Liver (tissue), 9 donors: ENCODE data around the gene B9D1. TPM values are rescaled to one million over a fixed set of nuclear protein-coding genes. Genes with fewer than 3 reads are reported as not detected.

ENCODE experiments used
- DNase-seq: peaks from one replicate; pipeline ENCODE4 v3.0.0-alpha.2; 2017; ENCODE audit warnings: low spot score
- H3K27ac ChIP-seq, 2 donors: one replicate each; pipeline ENCODE4 v1.7.0; 2013; ENCODE audit warnings: inconsistent platforms in 2 of 2, low read length in 2 of 2, control low read depth in 1 of 2, low read depth in 1 of 2, mild to moderate bottlenecking in 1 of 2
- H3K27me3 ChIP-seq, 4 donors: one replicate each; pipeline versions ENCODE4 v1.6.1 to v1.7.0; 2013; ENCODE audit warnings: low read length in 3 of 4, inconsistent platforms in 1 of 4, mild to moderate bottlenecking in 1 of 4, moderate library complexity in 1 of 4; ENCODE audit not compliant: control insufficient read depth in 4 of 4, insufficient read depth in 4 of 4
- H3K36me3 ChIP-seq, 4 donors: one replicate each; pipeline versions ENCODE4 v1.6.1 to v1.7.0; 2013; ENCODE audit warnings: low read length in 3 of 4, mild to moderate bottlenecking in 3 of 4, low read depth in 1 of 4, moderate library complexity in 1 of 4; ENCODE audit not compliant: control insufficient read depth in 4 of 4, insufficient read depth in 3 of 4
- H3K4me1 ChIP-seq, 4 donors: one replicate each; pipeline versions ENCODE4 v1.6.1 to v1.7.0; 2013; ENCODE audit warnings: low read length in 3 of 4, mild to moderate bottlenecking in 3 of 4, moderate library complexity in 1 of 4; ENCODE audit not compliant: control insufficient read depth in 4 of 4, insufficient read depth in 4 of 4
- H3K4me3 ChIP-seq, 3 donors: one replicate each; pipeline versions ENCODE4 v1.6.1 to v1.7.0; 2013; ENCODE audit warnings: low read length in 3 of 3, control low read depth in 1 of 3, low read depth in 1 of 3, mild to moderate bottlenecking in 1 of 3
- H3K9ac ChIP-seq, 2 donors: one replicate each; pipeline ENCODE4 v1.7.0; 2013; ENCODE audit warnings: low read length in 2 of 2, mild to moderate bottlenecking in 2 of 2, moderate library complexity in 2 of 2, control low read depth in 1 of 2, low read depth in 1 of 2
- H3K9me3 ChIP-seq, 4 donors: one replicate each; pipeline versions ENCODE4 v1.6.1 to v1.7.0; 2013; ENCODE audit warnings: low read length in 3 of 4; ENCODE audit not compliant: control insufficient read depth in 4 of 4
- ATF3 ChIP-seq: IDR thresholded peaks from 2 replicates; pipeline ENCODE4 v1.6.1; 2016; ENCODE audit warnings: antibody characterized with exemption
- CTCF ChIP-seq: fragments of 150-350 bp; IDR thresholded peaks from 2 replicates; pipeline ENCODE4 v1.5.1; 2017; ENCODE audit warnings: improper control_type of control experiment, low read depth, low read length; ENCODE audit not compliant: missing input control
- EGR1 ChIP-seq, 2 donors: IDR thresholded peaks; 2 replicates each; pipeline ENCODE4 v1.6.1; 2016 to 2018; ENCODE audit warnings: antibody characterized with exemption in 2 of 2, low read depth in 2 of 2
- FOXA1 ChIP-seq: IDR thresholded peaks from 2 replicates; pipeline ENCODE4 v1.6.1; 2016; ENCODE audit warnings: antibody characterized with exemption
- FOXA2 ChIP-seq: IDR thresholded peaks from 2 replicates; pipeline ENCODE4 v1.6.1; 2016; ENCODE audit warnings: antibody characterized with exemption
- GABPA ChIP-seq, 2 donors: IDR thresholded peaks in 1 of 2; conservative IDR thresholded peaks in 1 of 2; 2 replicates each; pipeline ENCODE4 v1.6.1; 2016; ENCODE audit warnings: antibody characterized with exemption in 2 of 2, mild to moderate bottlenecking in 1 of 2, moderate library complexity in 1 of 2
- HNF4A ChIP-seq, 2 donors: conservative IDR thresholded peaks; 2 replicates each; pipeline ENCODE4 v1.6.1; 2016; ENCODE audit warnings: antibody characterized with exemption in 2 of 2, mild to moderate bottlenecking in 2 of 2
- HNF4G ChIP-seq: IDR thresholded peaks from 2 replicates; pipeline ENCODE4 v1.6.1; 2016; ENCODE audit warnings: antibody characterized with exemption
- JUND ChIP-seq, 2 donors: IDR thresholded peaks; 2 replicates each; pipeline ENCODE4 v1.6.1; 2016; ENCODE audit warnings: antibody characterized with exemption in 2 of 2
- MAX ChIP-seq: IDR thresholded peaks from 2 replicates; pipeline ENCODE4 v1.6.1; 2016; ENCODE audit warnings: antibody characterized with exemption
- NR2F2 ChIP-seq: IDR thresholded peaks from 2 replicates; pipeline ENCODE4 v1.6.1; 2016; ENCODE audit warnings: antibody characterized with exemption
- RAD21 ChIP-seq, 2 donors: IDR thresholded peaks; 2 replicates each; pipeline ENCODE4 v1.6.1; 2016; ENCODE audit warnings: antibody characterized with exemption in 2 of 2, mild to moderate bottlenecking in 2 of 2
- REST ChIP-seq: IDR thresholded peaks from 2 replicates; pipeline ENCODE4 v1.6.1; 2016; ENCODE audit warnings: antibody characterized with exemption, mild to moderate bottlenecking
- RXRA ChIP-seq, 2 donors: IDR thresholded peaks; 2 replicates each; pipeline ENCODE4 v1.6.1; 2017 to 2018; ENCODE audit warnings: antibody characterized with exemption in 2 of 2, mild to moderate bottlenecking in 1 of 2
- SP1 ChIP-seq: IDR thresholded peaks from 2 replicates; pipeline ENCODE4 v1.6.1; 2018; ENCODE audit warnings: antibody characterized with exemption, mild to moderate bottlenecking
- TAF1 ChIP-seq: conservative IDR thresholded peaks from 2 replicates; pipeline ENCODE4 v1.6.1; 2016; ENCODE audit warnings: antibody characterized with exemption, mild to moderate bottlenecking
- YY1 ChIP-seq: IDR thresholded peaks from 2 replicates; pipeline ENCODE4 v1.6.1; 2016; ENCODE audit warnings: antibody characterized with exemption, mild to moderate bottlenecking
- ZBTB33 ChIP-seq: IDR thresholded peaks from 2 replicates; pipeline ENCODE4 v1.6.1; 2016; ENCODE audit warnings: antibody characterized with exemption
- WGBS: extraction: QIAGEN DNeasy Blood & Tissue Kit; methylation state at CpG from one replicate; pipeline ENCODE4 v1.1.7; 2013; 5-methylcytosine and 5-hydroxymethylcytosine counted together
- polyA plus RNA-seq, 2 donors: library from polyadenylated mRNA; stranded (reverse) in 1 of 2; unstranded in 1 of 2; fragments of 200-250 nt in 1 of 2; fragments of >200 nt in 1 of 2; fragmentation: Nextera tagmentation in 1 of 2; extraction: Ambion mirVana in 1 of 2; gene quantifications; one replicate each; pipeline versions ENCODE4 v1.2.1 to v1.2.3, GENCODE V29; 2013 to 2015
- total RNA-seq, 2 donors: library from RNA; depleted of rRNA; stranded (reverse); fragments of >200 nt; gene quantifications; one replicate each; pipeline ENCODE4 v1.2.3, GENCODE V29; 2014
- donor health status: healthy.
- donor health status: healthy.
- donor health status: healthy.
- donor health status: healthy.
- donor health status: healthy.

Gene B9D1
- total and polyA plus RNA-seq, 4 donors = 8.4 to 22.0 (median 10.8) TPM

GRCh38 chr17:19313746-19314651, 48.5 kb downstream of the B9D1 start:
- peaks cover 2 to 15% (median 7%) of the 10 kb centered on the region in 4 donors for H3K36me3 ChIP-seq
- no peaks in the 10 kb centered on the region for H3K27me3 ChIP-seq
- WGBS = 82% methylated on average over 12 of the region's 12 CpGs
- no peak overlapping the region for H3K9ac ChIP-seq
- no peak overlapping the region for H3K4me3 ChIP-seq
- H3K9me3 ChIP-seq = no peaks in the 10 kb centered on the region
- TF ChIP-seq HNF4G = no peak
- no peak for TF ChIP-seq JUND (IDR thresholded peaks at IDR 0.05)
- no peak for TF ChIP-seq ZBTB33
- no peak for TF ChIP-seq GABPA (IDR thresholded peaks at IDR 0.05 in 1 of 2, conservative IDR thresholded peaks at IDR 0.05 in 1 of 2)
- TF ChIP-seq ATF3 = no peak
- no peak for TF ChIP-seq YY1
- TF ChIP-seq REST = no peak
- TF ChIP-seq NR2F2 = no peak
- TF ChIP-seq FOXA1 = no peak
- no peak for TF ChIP-seq MAX
- no peak for TF ChIP-seq RAD21 (IDR thresholded peaks at IDR 0.05)
- no peak for TF ChIP-seq CTCF
- TF ChIP-seq HNF4A (conservative IDR thresholded peaks at IDR 0.05) = no peak
- no peak for TF ChIP-seq RXRA (IDR thresholded peaks at IDR 0.05)
- no peak for TF ChIP-seq FOXA2
- TF ChIP-seq TAF1 = no peak
- TF ChIP-seq EGR1 (IDR thresholded peaks at IDR 0.05; ENCODE audit: low read depth in 2 of 2) = no peak
- TF ChIP-seq SP1 = no peak
- DNase-seq = no peak
- no peak overlapping the region for H3K27ac ChIP-seq
- peaks cover 0 to 29% (median 16%) of the 10 kb centered on the region in 4 donors for H3K4me1 ChIP-seq
